ENCODE data around the gene PACS1.

GRCh38 chr11:66044757-66045156 is 25.3 kb upstream of the PACS1 start:
- TF ChIP-seq CTCF (IDR thresholded peaks at IDR 0.05) (no peak), EP300 (IDR thresholded peaks at IDR 0.05) (no peak), POLR2AphosphoS5 (IDR thresholded peaks at IDR 0.05) (no peak), POLR2A (IDR thresholded peaks at IDR 0.05) (no peak)

All from stomach (tissue), 4 donors.